Measurements from ENCODE around the gene ASPHD1. TPM values are rescaled to one million over a fixed set of nuclear protein-coding genes. Genes with fewer than 3 reads are reported as not detected.

ASPHD1 gene
- polyA plus RNA-seq, 2 of the 4 experiments (the other 2 are of a cell fraction): 4.6 to 20.6 TPM

DNA sequence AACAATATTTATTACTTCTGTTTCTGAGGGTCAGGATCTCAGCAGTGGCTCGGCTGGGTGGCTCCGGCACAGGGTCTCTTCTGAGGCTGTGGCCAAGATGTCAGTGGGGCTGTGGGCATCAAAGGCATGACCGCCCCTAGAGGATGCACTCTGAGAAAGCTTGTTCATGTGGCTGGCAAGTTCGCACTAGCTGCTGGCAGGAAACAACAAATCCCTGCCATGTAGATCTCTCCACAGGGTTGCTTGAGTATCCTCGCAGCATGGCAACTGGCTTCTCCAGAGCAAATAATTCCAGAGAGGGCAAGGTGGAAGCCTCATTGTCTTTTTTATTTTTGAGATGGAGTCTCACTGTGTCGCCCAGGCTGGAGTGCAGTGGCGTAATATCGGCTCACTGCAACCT, 13.2 kb downstream of the ASPHD1 start:
- no peak for FAIRE-seq
- Histone ChIP-seq H3K27ac (no peak overlapping the region), H3K9me3 (no peaks in the 10 kb centered on the region), H3K4me1 (peaks cover 9% of the 10 kb centered on the region; the same call in 2 of the 3 replicates), H3K4me2 (no peak overlapping the region), H3K4me3 (no peak overlapping the region)
- WGBS (ENCODE audit: missing lambda C conversion rate): 97% methylated on average over 8 of the region's 8 CpGs
- no peak for ATAC-seq
- TF ChIP-seq EHMT2 (IDR thresholded peaks at IDR 0.05; ENCODE audit: low read depth) (no peak), EHF (CRISPR knock-in tag; IDR thresholded peaks at IDR 0.05) (no peak)
- TF ChIP-seq, protein P1, sequence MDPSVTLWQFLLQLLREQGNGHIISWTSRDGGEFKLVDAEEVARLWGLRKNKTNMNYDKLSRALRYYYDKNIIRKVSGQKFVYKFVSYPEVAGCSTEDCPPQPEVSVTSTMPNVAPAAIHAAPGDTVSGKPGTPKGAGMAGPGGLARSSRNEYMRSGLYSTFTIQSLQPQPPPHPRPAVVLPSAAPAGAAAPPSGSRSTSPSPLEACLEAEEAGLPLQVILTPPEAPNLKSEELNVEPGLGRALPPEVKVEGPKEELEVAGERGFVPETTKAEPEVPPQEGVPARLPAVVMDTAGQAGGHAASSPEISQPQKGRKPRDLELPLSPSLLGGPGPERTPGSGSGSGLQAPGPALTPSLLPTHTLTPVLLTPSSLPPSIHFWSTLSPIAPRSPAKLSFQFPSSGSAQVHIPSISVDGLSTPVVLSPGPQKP (IDR thresholded peaks at IDR 0.05; ENCODE audit: low read depth, low read length): no peak
- TF ChIP-seq, protein P2, sequence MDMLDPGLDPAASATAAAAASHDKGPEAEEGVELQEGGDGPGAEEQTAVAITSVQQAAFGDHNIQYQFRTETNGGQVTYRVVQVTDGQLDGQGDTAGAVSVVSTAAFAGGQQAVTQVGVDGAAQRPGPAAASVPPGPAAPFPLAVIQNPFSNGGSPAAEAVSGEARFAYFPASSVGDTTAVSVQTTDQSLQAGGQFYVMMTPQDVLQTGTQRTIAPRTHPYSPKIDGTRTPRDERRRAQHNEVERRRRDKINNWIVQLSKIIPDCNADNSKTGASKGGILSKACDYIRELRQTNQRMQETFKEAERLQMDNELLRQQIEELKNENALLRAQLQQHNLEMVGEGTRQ (IDR thresholded peaks at IDR 0.05): no peak
- TF ChIP-seq, protein P3, sequence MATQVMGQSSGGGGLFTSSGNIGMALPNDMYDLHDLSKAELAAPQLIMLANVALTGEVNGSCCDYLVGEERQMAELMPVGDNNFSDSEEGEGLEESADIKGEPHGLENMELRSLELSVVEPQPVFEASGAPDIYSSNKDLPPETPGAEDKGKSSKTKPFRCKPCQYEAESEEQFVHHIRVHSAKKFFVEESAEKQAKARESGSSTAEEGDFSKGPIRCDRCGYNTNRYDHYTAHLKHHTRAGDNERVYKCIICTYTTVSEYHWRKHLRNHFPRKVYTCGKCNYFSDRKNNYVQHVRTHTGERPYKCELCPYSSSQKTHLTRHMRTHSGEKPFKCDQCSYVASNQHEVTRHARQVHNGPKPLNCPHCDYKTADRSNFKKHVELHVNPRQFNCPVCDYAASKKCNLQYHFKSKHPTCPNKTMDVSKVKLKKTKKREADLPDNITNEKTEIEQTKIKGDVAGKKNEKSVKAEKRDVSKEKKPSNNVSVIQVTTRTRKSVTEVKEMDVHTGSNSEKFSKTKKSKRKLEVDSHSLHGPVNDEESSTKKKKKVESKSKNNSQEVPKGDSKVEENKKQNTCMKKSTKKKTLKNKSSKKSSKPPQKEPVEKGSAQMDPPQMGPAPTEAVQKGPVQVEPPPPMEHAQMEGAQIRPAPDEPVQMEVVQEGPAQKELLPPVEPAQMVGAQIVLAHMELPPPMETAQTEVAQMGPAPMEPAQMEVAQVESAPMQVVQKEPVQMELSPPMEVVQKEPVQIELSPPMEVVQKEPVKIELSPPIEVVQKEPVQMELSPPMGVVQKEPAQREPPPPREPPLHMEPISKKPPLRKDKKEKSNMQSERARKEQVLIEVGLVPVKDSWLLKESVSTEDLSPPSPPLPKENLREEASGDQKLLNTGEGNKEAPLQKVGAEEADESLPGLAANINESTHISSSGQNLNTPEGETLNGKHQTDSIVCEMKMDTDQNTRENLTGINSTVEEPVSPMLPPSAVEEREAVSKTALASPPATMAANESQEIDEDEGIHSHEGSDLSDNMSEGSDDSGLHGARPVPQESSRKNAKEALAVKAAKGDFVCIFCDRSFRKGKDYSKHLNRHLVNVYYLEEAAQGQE (IDR thresholded peaks at IDR 0.05): no peak
- CTCF ChIA-PET: interaction anchor here (1.4 to 2.6 kb wide), 3 partner anchors 13 to 119 kb away, joined by 3 to 8 read pairs (median 4); partner anchors contain the start of gene KCTD13
- no peak for DNase-seq (ENCODE audit: low read depth in 1 of 2, low spot score in 1 of 2)
- POLR2A ChIA-PET: interaction anchor here (0.7 to 2.8 kb wide), 2 partner anchors 9 to 14 kb away, joined by 3 to 7 read pairs; partner anchors contain the start of gene SEZ6L2

DNA sequence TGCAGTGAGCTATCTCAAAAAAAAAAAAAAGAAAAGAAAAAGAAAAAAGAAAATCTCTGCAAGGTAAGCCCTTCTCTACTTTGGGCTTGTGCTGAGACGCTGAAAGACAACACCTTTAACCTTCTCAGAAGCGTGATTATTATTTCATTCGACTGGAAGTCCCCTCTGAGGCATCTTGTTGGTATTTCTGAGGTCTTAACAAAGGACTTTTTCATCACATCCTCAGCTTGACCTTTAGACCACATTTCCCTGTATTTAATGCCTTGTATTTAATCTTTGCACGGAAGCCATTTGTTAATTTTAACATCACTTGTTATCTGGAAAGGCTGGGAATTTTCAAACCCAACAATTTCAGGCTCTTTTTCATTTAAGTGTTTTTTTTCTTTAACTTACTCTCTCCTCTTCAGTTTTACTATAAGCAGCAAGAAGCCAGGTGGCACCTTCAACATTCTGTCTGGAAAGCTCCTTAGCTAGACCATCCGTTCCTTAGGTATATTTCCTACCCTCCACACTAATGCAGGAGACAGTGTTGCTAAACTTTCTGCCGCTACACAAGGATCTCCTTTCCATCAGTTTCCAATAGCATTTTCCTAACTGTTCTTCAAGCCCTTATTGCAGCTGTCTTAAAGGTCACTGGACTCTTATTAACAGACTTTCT, 15.4 kb downstream of the ASPHD1 start:
- no peak for FAIRE-seq

DNA sequence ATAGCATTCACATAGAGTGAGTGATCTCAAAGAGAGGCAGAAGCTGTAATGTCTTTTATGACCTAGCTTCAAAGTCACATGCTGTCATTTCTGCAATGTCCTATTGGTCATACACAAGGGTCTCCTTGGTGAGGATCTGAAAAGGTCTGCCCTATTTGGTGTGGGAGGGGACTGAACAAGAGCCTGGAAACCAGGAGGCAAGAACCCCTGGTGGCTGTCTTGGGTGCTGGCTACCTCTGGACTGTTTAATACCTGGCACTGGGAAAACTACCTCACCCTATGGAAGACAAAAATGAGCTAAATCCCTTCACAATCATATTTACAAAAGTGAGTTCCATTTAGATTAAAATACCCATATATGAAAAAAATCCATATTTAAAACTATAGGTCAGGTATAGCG, 16.7 kb downstream of the ASPHD1 start:
- peak overlapping the region in 1 of 2 experiments; percentile 12; a peak in 1 of 6 replicates for H3K27ac ChIP-seq
- CTCF ChIA-PET: interaction anchor here (0.5 to 2.6 kb wide), 9 partner anchors 9 to 88 kb away, joined by 3 to 14 read pairs (median 4); partner anchors contain the start of genes KCTD13 and SEZ6L2

More for the DNA sequence above, 15.4 kb downstream of the ASPHD1 start:
- WGBS (ENCODE audit: missing lambda C conversion rate): 35% methylated on average over 6 of the region's 6 CpGs
- Histone ChIP-seq H3K4me1 (peaks cover 9% of the 10 kb centered on the region; the same call in 2 of the 3 replicates), H3K27ac (peak overlapping the region in 1 of 2 experiments; percentile 58; a peak in 2 of 6 replicates), H3K4me3 (no peak overlapping the region), H3K9me3 (no peaks in the 10 kb centered on the region), H3K4me2 (peak overlapping the region; percentile 41; the same call in 2 of the 3 replicates)
- TF ChIP-seq EHMT2 (IDR thresholded peaks at IDR 0.05; ENCODE audit: low read depth) (no peak), FOSL2 (IDR thresholded peaks at IDR 0.05) (no peak), FOSL2 (CRISPR knock-in tag; IDR thresholded peaks at IDR 0.05) (peak; percentile 37; the same call in 1 of the 2 replicates)
- POLR2A ChIA-PET: interaction anchor here (1.6 to 1.7 kb wide), 2 partner anchors 10 to 46 kb away, joined by 4 to 7 read pairs; partner anchors contain the start of genes KCTD13 and TMEM219
- CTCF ChIA-PET: interaction anchor here (0.6 to 2.6 kb wide), 8 partner anchors 10 to 116 kb away, joined by 3 to 14 read pairs (median 4); partner anchors contain the start of genes C16orf92 and KCTD13
- DNase-seq (ENCODE audit: low read depth in 1 of 2, low spot score in 1 of 2) (peak; percentile 29 to 37), ATAC-seq (peak in 1 of 2 experiments; percentile 30; a peak in 2 of 6 replicates)

More for the DNA sequence above, 16.7 kb downstream of the ASPHD1 start:
- Histone ChIP-seq H3K9me3 (no peaks in the 10 kb centered on the region), H3K4me3 (no peak overlapping the region), H3K4me2 (no peak overlapping the region), H3K4me1 (peaks cover 9% of the 10 kb centered on the region; the same call in 2 of the 3 replicates)
- peak in 1 of 2 experiments; percentile 66; a peak in 3 of 6 replicates for ATAC-seq
- FAIRE-seq: no peak
- no peak for DNase-seq (ENCODE audit: low read depth in 1 of 2, low spot score in 1 of 2)
- POLR2A ChIA-PET: interaction anchor here (0.7 to 1.7 kb wide), 3 partner anchors 17 to 127 kb away, joined by 3 to 4 read pairs (median 3); partner anchors contain the start of genes KIF22, SEZ6L2 and TMEM219
- 96% methylated on average over 1 of the region's 1 CpG for WGBS (ENCODE audit: missing lambda C conversion rate)
- TF ChIP-seq HES2 (IDR thresholded peaks at IDR 0.05) (no peak), RNF2 (IDR thresholded peaks at IDR 0.05; ENCODE audit: borderline replicate concordance, low read depth) (no peak), MAX (IDR thresholded peaks at IDR 0.05) (no peak), NR3C1 (IDR thresholded peaks at IDR 0.05) (no peak), CHD2 (IDR thresholded peaks at IDR 0.05; ENCODE audit: low read length, partially characterized antibody) (no peak)
